Measurements from ENCODE around the gene LAMA2.

- no peak for TF ChIP-seq CTCF (IDR thresholded peaks at IDR 0.05; ENCODE audit: low read depth, low read length)
- no peak for TF ChIP-seq EZH2phosphoT487 (IDR thresholded peaks at IDR 0.05; ENCODE audit: low read depth)
Measured at GRCh38 chr6:129073691-129074395, 190.9 kb downstream of the LAMA2 start.
